NB4 (cell line): ENCODE measurements around the gene GABRB1.

Experiments used
- DNase-seq: peaks from one replicate; pipeline ENCODE4 v3.0.0; 2010; ENCODE audit warnings: low read depth
- H3K4me3 ChIP-seq: one replicate; pipeline ENCODE4 v1.5.1; 2011; ENCODE audit warnings: mild to moderate bottlenecking, low read depth, low read length, moderate library complexity
- CTCF ChIP-seq: IDR thresholded peaks from one replicate; pipeline ENCODE4 v1.5.1; 2012; ENCODE audit warnings: low read depth, low read length
- MAX ChIP-seq: IDR thresholded peaks from 2 replicates; pipeline ENCODE4 v1.6.1; 2011; ENCODE audit warnings: low read depth, low read length
- MYC ChIP-seq: IDR thresholded peaks from 2 replicates; pipeline ENCODE4 v1.6.1; 2011; ENCODE audit warnings: low read depth, low read length
- POLR2A ChIP-seq: IDR thresholded peaks from 2 replicates; pipeline ENCODE4 v1.6.1; 2011; ENCODE audit warnings: mild to moderate bottlenecking; ENCODE audit not compliant: insufficient read length; ENCODE audit errors: extremely low read depth

Gene GABRB1

GRCh38 chr4:47218631-47219030 lies 187.3 kb downstream of the GABRB1 start:
- no peak overlapping the region for H3K4me3 ChIP-seq
- TF ChIP-seq CTCF (no peak), MYC (no peak), MAX (no peak), POLR2A (no peak)
- DNase-seq, result no peak

- no peak for DNase-seq
- H3K4me3 ChIP-seq, result no peak overlapping the region
Observed at GRCh38 chr4:47219586-47219985, 188.2 kb downstream of the GABRB1 start.

GRCh38 chr4:47221721-47222120 lies 190.4 kb downstream of the GABRB1 start:
- DNase-seq, result no peak
- no peak overlapping the region for H3K4me3 ChIP-seq
- TF ChIP-seq POLR2A, result no peak
- TF ChIP-seq MYC, result no peak
- TF ChIP-seq CTCF, result no peak
- TF ChIP-seq MAX, result no peak

More at GRCh38 chr4:47219586-47219985, 188.2 kb downstream of the GABRB1 start:
- TF ChIP-seq POLR2A (no peak), MYC (no peak), MAX (no peak), CTCF (no peak)

- TF ChIP-seq MAX (no peak), CTCF (no peak), POLR2A (no peak), MYC (no peak)
- H3K4me3 ChIP-seq, result no peak overlapping the region
- peak; percentile 5 for DNase-seq
Observed at GRCh38 chr4:47222276-47222675, 190.9 kb downstream of the GABRB1 start.

GRCh38 chr4:47224361-47224760 lies 193.0 kb downstream of the GABRB1 start:
- no peak for DNase-seq
- H3K4me3 ChIP-seq, result no peak overlapping the region
- TF ChIP-seq CTCF (no peak), POLR2A (no peak), MYC (no peak), MAX (no peak)

GRCh38 chr4:47235721-47236120 lies 204.4 kb downstream of the GABRB1 start:
- TF ChIP-seq CTCF, result no peak
- TF ChIP-seq MYC, result no peak
- no peak for TF ChIP-seq MAX
- TF ChIP-seq POLR2A, result no peak
- DNase-seq, result no peak

More at GRCh38 chr4:47235721-47236120, 204.4 kb downstream of the GABRB1 start:
- H3K4me3 ChIP-seq, result no peak overlapping the region
